Cardiac septum (tissue), 1 donor: Measurements from ENCODE around the gene USO1. TPM values are rescaled to one million over a fixed set of nuclear protein-coding genes. Genes with fewer than 3 reads are reported as not detected.
"Not testable (repeated sequence)": the region's sequence is repeated elsewhere in the genome, so short reads cannot be mapped to it uniquely, and the experiment has no call there.

Experiments
- DNase-seq: peaks from one replicate; pipeline ENCODE4 v3.0.0-alpha.2; 2020; ENCODE audit warnings: low spot score
- intact Hi-C: fragments of 100-400 bp; cut with DNase I; formaldehyde crosslinking; loops from one replicate; pipeline ENCODE4 v1.14.0; 2022
- total RNA-seq: library from RNA; stranded (reverse); fragmentation: NEBNext Ultra II Directional; extraction: Animal tissue kit (Norgen Biotek cat#: 25700); gene quantifications from one replicate; pipeline ENCODE4 v1.2.1, GENCODE V29; 2021
- donor health status: DM: no; HTN: no; CAD: no.

The USO1 gene
- total RNA-seq, 1 donor from 2014 or later: 70.5 TPM

DNA sequence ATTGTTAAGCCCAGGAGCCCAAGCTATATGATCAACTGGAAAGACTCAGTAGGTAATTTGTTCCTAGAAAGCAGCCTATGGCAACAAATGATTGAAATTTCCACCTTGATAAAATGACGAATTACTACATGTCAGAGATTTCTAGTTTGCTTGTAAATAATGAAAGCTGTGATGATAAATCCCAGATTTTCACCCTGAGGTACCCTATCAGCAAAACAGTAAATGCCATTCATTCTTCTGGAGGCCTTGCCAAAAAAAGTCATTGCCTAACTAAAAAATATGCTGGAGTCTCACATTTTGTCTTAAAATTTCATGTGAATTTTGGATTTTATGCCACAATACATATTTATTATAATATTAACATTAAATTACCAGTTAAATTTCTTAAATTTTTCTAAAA is 106.5 kb downstream of the USO1 start:
- intact Hi-C loops: no loop called here

DNA sequence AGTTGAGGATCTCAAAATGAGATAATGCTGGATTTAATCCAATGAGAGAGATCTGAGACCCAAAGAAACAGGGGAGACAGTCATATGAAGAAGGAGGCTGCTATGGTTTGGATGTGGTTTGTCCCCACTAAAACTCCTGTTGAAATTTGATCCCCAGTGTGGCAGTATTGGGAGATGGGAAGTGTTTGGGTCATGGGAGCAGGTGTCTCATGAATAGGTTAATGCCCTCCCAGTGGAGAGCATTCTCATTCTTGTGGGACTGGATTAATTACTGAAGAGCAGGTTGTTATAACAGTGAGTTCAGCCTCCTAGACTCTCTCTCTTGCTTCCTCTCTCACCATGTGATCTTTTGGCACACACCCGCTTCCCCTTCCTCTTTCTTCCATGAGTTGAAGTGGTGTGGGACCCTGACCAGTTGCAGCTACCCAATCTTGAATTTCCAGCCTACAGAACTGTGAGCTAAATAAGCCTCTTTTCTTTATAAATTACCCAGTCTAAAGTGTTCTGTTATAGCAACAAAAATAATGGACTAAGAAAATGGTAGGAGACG is 107.6 kb downstream of the USO1 start:
- DNase-seq: no peak
- intact Hi-C loops: no loop called here

More for the DNA sequence above, 106.5 kb downstream of the USO1 start:
- no peak for DNase-seq

GRCh38 chr4:75834095-75834771 is 109.9 kb downstream of the USO1 start:
- intact Hi-C loops: no loop called here

DNA sequence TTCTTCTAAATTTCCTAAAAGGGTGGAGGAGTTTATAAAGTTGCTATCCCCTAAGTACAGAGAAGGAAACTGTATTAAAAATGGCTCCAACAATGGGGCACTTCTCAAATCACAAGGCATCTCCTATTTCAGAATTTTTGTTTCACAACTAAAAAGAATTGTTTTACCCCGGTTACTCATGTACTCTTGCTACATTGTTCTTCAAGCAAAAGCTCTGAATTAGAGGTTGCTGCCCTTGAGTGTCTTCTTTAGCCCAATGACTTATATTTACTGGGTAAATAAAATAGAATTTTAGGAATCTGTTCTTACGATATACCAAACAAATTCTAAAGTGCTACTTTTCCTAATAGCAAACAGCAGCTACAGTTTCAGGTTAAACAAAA is 110.4 kb downstream of the USO1 start:
- intact Hi-C loops: no loop called here
- no peak for DNase-seq

More at GRCh38 chr4:75834095-75834771, 109.9 kb downstream of the USO1 start:
- DNase-seq: no peak

GRCh38 chr4:75841641-75842520 is 117.5 kb downstream of the USO1 start:
- no peak for DNase-seq
- intact Hi-C loops: no loop called here

GRCh38 chr4:75843596-75843995 is 119.2 kb downstream of the USO1 start:
- DNase-seq: no peak
- intact Hi-C loops: no loop called here

DNA sequence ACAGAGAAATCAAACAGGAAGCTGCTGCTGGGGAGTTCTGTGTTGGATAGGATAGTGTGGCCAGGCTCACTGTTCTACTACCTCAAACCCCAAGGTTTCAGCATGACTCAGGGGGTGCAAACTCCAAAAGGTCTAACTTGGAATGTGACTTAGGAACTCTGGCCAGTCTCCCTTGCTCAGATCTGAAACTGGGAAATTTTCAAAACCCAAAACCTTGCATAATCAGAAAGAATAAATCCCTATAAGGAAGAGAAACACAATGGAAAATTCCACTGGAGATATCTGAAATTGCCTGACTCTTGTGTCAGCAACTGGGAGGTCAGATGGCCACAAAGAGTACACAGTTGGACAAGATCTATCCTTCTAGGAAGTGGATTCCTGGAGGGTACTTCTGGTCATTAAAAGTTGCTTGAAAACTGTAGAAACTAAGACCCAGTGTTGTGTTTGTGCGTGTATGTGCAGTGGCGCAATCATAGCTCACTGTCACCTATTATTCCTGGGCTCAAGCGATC is 119.8 kb downstream of the USO1 start:
- intact Hi-C loops: no loop called here

DNA sequence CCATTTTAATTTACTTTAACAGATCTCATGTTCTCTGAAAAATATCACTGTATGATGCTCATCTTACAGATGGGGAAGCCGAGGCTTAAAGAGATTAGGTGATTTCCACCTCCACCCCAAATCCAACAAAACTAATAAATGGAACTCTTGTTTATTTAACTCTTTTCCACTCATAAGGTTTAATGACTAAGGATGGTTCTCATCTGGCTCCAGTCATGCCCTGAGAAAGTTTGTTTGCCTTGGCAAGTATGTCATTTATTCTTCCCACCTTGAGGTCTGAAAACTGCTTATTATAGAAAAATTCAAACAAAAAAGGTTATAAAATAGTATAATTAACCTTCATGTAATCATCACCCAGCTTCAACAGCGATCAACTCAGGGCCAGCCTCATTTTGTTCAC is 121.6 kb downstream of the USO1 start:
- DNase-seq: no peak
- intact Hi-C loops: loop anchor here (5.0 kb wide), 1 partner anchor 194 kb away; no protein-coding TSS in a partner anchor

More for the DNA sequence above, 119.8 kb downstream of the USO1 start:
- DNase-seq: no peak

- intact Hi-C loops: loop anchor here (5.0 kb wide), 1 partner anchor 196 kb away; no protein-coding TSS in a partner anchor
- not testable (repeated sequence) for DNase-seq
These were observed 123.9 kb downstream of the USO1 start for GRCh38 chr4:75848171-75848760.

GRCh38 chr4:75848891-75849290 is 124.5 kb downstream of the USO1 start:
- intact Hi-C loops: loop anchor here (5.0 kb wide), 1 partner anchor 197 kb away; no protein-coding TSS in a partner anchor

DNA sequence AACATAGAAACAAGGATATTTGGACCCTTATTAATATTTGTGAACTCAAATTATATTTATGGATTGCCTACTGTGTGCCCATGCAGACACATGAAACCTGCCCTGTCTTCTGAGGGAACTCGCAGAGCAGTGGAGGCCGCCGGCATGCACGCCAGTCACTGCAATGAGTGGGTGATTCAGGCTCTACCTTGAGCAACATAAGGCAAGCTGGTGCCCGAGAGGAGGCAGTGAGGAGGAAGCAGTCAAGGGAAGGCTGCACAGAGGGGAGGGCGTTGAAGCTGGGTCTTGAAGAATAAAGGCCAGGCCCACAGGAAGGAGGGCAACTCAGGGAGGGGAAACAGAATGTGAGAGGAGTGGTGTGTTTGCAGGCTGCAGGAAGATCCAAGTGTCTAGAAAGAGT is 125.1 kb downstream of the USO1 start:
- intact Hi-C loops: loop anchor here (5.0 kb wide), 1 partner anchor 197 kb away; no protein-coding TSS in a partner anchor
- DNase-seq: no peak

More at GRCh38 chr4:75848891-75849290, 124.5 kb downstream of the USO1 start:
- DNase-seq: no peak

DNA sequence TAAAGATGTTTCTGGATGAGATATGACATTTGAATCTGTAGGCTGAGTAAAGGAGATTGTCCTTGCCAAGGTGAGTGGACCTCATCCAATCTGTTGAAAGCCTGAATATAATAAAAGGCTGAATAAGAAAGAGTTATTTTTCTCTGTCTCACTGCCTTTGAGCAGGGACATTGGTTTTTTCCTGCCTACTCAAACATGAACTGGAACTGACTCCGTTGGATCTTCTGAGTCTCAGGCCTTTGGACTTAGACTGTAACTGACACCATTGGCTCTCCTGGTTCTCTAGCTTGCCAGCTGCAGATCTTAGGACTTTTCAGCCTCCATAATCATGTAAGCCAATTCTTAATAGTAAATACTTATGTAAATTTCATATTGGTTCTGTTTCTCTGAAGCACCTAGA is 134.3 kb downstream of the USO1 start:
- intact Hi-C loops: no loop called here
- no peak for DNase-seq

DNA sequence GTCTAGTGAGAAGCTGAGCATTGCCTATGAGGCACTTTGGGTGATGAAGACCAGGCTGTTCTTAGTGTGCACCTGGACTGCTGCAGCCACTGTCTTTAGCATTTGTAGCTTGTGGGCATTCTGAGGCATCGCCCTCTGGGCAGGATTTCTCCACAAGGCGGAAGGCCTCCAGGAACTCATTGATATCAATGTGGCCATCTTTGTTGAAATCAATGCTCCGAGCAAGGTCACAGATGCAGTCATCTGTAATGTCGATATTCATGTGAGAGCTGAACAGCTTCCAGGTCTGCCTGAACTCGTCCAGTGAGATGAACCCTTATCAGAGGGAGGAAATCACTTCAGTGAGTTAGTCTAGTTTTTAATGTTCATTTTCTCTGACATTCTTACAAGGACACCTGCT is 136.2 kb downstream of the USO1 start:
- DNase-seq: no peak
- intact Hi-C loops: no loop called here

Other genes starting within 250 kb of the USO1 start
- gene RCHY1, start 210.2 kb upstream of the USO1 start, total RNA-seq: 43.4 TPM
- 22.6 TPM for gene THAP6, start 210.1 kb upstream of the USO1 start, total RNA-seq
- gene ODAPH, start 168.5 kb upstream of the USO1 start, total RNA-seq: not detected
- gene CDKL2, start 94.0 kb upstream of the USO1 start, total RNA-seq: 0.70 TPM
- 78.3 TPM for gene G3BP2, start 51.2 kb upstream of the USO1 start, total RNA-seq
- not detected for gene PPEF2, start 177.9 kb downstream of the USO1 start, total RNA-seq
- gene NAAA, start 216.4 kb downstream of the USO1 start, total RNA-seq: 15.2 TPM